Measurements from ENCODE around the gene TMEM115.
"Not testable (repeated sequence)": the region's sequence is repeated elsewhere in the genome, so short reads cannot be mapped to it uniquely, and the experiment has no call there.

The TMEM115 gene

DNA sequence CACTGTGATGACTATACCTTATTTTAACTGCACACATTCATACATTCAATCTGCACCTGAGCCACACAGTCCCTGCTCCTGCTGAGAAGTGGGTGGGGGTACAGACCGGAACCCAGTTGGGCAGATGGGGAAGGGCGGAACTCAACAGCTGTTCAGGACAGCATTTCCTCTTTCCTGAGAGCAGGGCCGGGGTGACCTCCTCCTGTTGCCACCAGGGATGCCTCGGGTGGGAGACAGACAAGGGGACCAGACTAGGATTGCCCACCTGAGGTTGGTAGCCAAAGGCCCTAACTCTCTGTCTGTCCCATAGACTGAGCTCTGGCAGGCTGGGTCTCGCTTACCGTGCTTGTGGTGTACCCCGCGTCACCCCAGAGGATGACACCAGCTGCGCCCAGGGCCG lies 40.7 kb downstream of the TMEM115 start:
- DNase-seq (ENCODE audit: low read depth in 2 of 2): no peak

DNA sequence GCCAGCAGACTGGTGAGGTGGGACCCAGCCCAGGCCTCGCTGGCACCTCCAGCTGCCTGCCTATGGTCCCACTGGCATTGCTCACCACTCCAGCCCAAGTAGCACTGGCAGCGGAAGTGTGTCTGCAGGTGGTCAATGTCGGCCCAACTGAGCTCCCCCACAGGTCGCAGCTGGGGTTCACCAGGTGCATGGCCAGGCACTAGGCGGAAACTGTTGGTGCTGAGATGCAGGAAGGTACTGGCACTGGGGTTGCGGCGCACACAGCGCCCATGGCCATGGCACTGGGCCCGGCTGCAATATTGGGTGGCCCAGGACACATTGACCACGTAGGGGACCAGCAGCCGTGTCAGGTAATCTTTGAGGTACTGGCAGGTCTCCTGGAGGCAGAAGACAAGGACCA lies 41.2 kb downstream of the TMEM115 start:
- no peak for DNase-seq (ENCODE audit: low read depth in 2 of 2)

- no peak for DNase-seq (ENCODE audit: low read depth in 2 of 2)
These were observed 42.0 kb downstream of the TMEM115 start for GRCh38 chr3:50317300-50317699.

DNA sequence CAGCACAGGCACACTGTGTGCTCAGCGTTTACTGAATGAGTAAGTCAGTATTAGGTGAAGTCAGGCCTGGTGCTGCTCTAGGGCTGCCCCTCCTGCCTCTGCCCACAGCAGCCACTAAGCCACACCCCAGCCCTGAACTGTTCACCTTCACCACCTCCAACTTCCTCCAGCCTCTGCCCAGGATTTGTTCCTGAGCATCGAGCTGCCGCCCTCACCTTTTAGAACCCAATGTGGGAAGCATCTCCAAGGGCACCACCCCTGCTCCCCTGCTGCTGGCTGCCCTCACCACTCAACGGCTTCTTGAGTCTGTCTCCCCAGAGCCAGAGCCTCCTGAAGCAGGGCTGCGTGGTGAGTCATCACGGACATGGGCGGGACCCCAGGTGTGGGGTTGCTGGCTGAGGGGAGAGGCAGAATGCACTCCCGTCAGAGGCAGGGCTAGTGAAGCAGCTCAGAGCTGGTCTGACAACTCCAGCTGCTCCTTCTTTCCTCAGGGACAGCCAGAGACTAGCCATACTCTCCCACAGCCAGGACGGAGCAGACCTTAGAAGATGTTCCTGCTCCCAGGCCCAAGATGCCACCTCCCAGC lies 42.6 kb downstream of the TMEM115 start:
- DNase-seq (ENCODE audit: low read depth in 2 of 2): peak; percentile 50 to 58

- no peak for DNase-seq (ENCODE audit: low read depth in 2 of 2)
These were observed 44.5 kb downstream of the TMEM115 start for GRCh38 chr3:50314816-50315215.

GRCh38 chr3:50314342-50314741 lies 45.0 kb downstream of the TMEM115 start:
- DNase-seq (ENCODE audit: low read depth in 2 of 2): no peak

GRCh38 chr3:50312041-50312440 lies 47.3 kb downstream of the TMEM115 start:
- DNase-seq (ENCODE audit: low read depth in 2 of 2): not testable (repeated sequence)
